Calu3 (cell line): ENCODE results near the gene NPIPA5. TPM values are rescaled to one million over a fixed set of nuclear protein-coding genes. Genes with fewer than 3 reads are reported as not detected.
"Not testable (repeated sequence)": the region's sequence is repeated elsewhere in the genome, so short reads cannot be mapped to it uniquely, and the experiment has no call there.

Source experiments
- BruUV-seq: library from RNA; stranded (reverse); fragments of 400-500 nt; replicated peaks from 2 replicates; lab custom pipeline; 2021; lab: Mats Ljungman, UMichigan
- CTCF ChIA-PET: fragments of 300-600 bp; sonication (Branson Sonifier 250); formaldehyde crosslinking; loops from one replicate; lab custom pipeline; 2022; ENCODE audit warnings: antibody characterized with exemption; lab: Charles Lee
- DNase-seq: peaks from one replicate; pipeline ENCODE4 v3.0.0; 2022
- H3K27ac Mint-ChIP-seq: one replicate; pipeline ENCODE4 v1.8.0; 2022; ENCODE audit warnings: mixed read lengths; ENCODE audit not compliant: unreplicated experiment
- H3K27me3 Mint-ChIP-seq: one replicate; pipeline ENCODE4 v1.8.0; 2022; ENCODE audit warnings: mixed read lengths; ENCODE audit not compliant: unreplicated experiment
- H3K36me3 Mint-ChIP-seq: one replicate; pipeline ENCODE4 v1.8.0; 2022; ENCODE audit warnings: mild to moderate bottlenecking, moderate library complexity, mixed read lengths; ENCODE audit not compliant: insufficient read depth, unreplicated experiment
- H3K4me1 Mint-ChIP-seq: one replicate; pipeline ENCODE4 v1.8.0; 2022; ENCODE audit warnings: mild to moderate bottlenecking, low read depth, mixed read lengths; ENCODE audit not compliant: unreplicated experiment
- H3K4me3 Mint-ChIP-seq: one replicate; pipeline ENCODE4 v1.8.0; 2022; ENCODE audit warnings: mild to moderate bottlenecking, low read depth, moderate library complexity, mixed read lengths; ENCODE audit not compliant: unreplicated experiment
- H3K9me3 Mint-ChIP-seq: one replicate; pipeline ENCODE4 v1.8.0; 2022; ENCODE audit warnings: low read depth, mixed read lengths; ENCODE audit not compliant: unreplicated experiment
- intact Hi-C: fragments of 100-400 bp; cut with micrococcal nuclease; formaldehyde crosslinking; loops from one replicate; pipeline ENCODE4 v1.10.0; 2022; ENCODE audit not compliant: unreplicated experiment
- total RNA-seq: library from RNA; stranded (reverse); gene quantifications from 2 replicates; pipeline ENCODE4 v1.2.3, GENCODE V29; 2022

The NPIPA5 gene
- total RNA-seq, 1 experiment from 2014 or later: 18.3 TPM

GRCh38 chr16:15388060-15388459 is 10.0 kb upstream of the NPIPA5 start:
- H3K27ac Mint-ChIP-seq, BruUV-seq, H3K9me3 Mint-ChIP-seq, H3K4me3 Mint-ChIP-seq, intact Hi-C loops, DNase-seq, H3K4me1 Mint-ChIP-seq, CTCF ChIA-PET, H3K36me3 Mint-ChIP-seq, H3K27me3 Mint-ChIP-seq: not testable (repeated sequence)

- H3K9me3 Mint-ChIP-seq, BruUV-seq, H3K4me1 Mint-ChIP-seq, H3K4me3 Mint-ChIP-seq, intact Hi-C loops, DNase-seq, H3K36me3 Mint-ChIP-seq, H3K27me3 Mint-ChIP-seq, CTCF ChIA-PET: not testable (repeated sequence)
- H3K27ac Mint-ChIP-seq: peak overlapping the region; percentile 40
Observed at GRCh38 chr16:15382810-15383209, 4.7 kb upstream of the NPIPA5 start.

GRCh38 chr16:15357495-15357894 is 20.6 kb downstream of the NPIPA5 start:
- DNase-seq, intact Hi-C loops, H3K36me3 Mint-ChIP-seq, H3K4me1 Mint-ChIP-seq, CTCF ChIA-PET, H3K9me3 Mint-ChIP-seq, BruUV-seq, H3K27ac Mint-ChIP-seq, H3K4me3 Mint-ChIP-seq, H3K27me3 Mint-ChIP-seq: not testable (repeated sequence)

- H3K4me1 Mint-ChIP-seq, BruUV-seq, H3K4me3 Mint-ChIP-seq, H3K27ac Mint-ChIP-seq, H3K36me3 Mint-ChIP-seq, CTCF ChIA-PET, H3K27me3 Mint-ChIP-seq, intact Hi-C loops, H3K9me3 Mint-ChIP-seq, DNase-seq: not testable (repeated sequence)
Observed at GRCh38 chr16:15354846-15355245, 23.2 kb downstream of the NPIPA5 start.

GRCh38 chr16:15352852-15353251 is 25.2 kb downstream of the NPIPA5 start:
- H3K27me3 Mint-ChIP-seq, H3K9me3 Mint-ChIP-seq, CTCF ChIA-PET, H3K4me3 Mint-ChIP-seq, H3K27ac Mint-ChIP-seq, DNase-seq, H3K36me3 Mint-ChIP-seq, H3K4me1 Mint-ChIP-seq, intact Hi-C loops, BruUV-seq: not testable (repeated sequence)

GRCh38 chr16:15351745-15352144 is 26.3 kb downstream of the NPIPA5 start:
- H3K27me3 Mint-ChIP-seq, CTCF ChIA-PET, H3K9me3 Mint-ChIP-seq, H3K4me3 Mint-ChIP-seq, H3K27ac Mint-ChIP-seq, H3K4me1 Mint-ChIP-seq, BruUV-seq, DNase-seq, intact Hi-C loops, H3K36me3 Mint-ChIP-seq: not testable (repeated sequence)

GRCh38 chr16:15351251-15351650 is 26.8 kb downstream of the NPIPA5 start:
- H3K9me3 Mint-ChIP-seq, DNase-seq, CTCF ChIA-PET, H3K27ac Mint-ChIP-seq, H3K4me3 Mint-ChIP-seq, H3K36me3 Mint-ChIP-seq, H3K27me3 Mint-ChIP-seq, H3K4me1 Mint-ChIP-seq, intact Hi-C loops, BruUV-seq: not testable (repeated sequence)

- H3K27me3 Mint-ChIP-seq, BruUV-seq, DNase-seq, intact Hi-C loops, H3K36me3 Mint-ChIP-seq, H3K4me3 Mint-ChIP-seq, H3K27ac Mint-ChIP-seq, H3K4me1 Mint-ChIP-seq, CTCF ChIA-PET, H3K9me3 Mint-ChIP-seq: not testable (repeated sequence)
Observed at GRCh38 chr16:15348721-15349120, 29.4 kb downstream of the NPIPA5 start.

GRCh38 chr16:15342337-15342736 is 35.8 kb downstream of the NPIPA5 start:
- H3K4me3 Mint-ChIP-seq, CTCF ChIA-PET, H3K27me3 Mint-ChIP-seq, H3K27ac Mint-ChIP-seq, H3K9me3 Mint-ChIP-seq, intact Hi-C loops, DNase-seq, H3K4me1 Mint-ChIP-seq, H3K36me3 Mint-ChIP-seq, BruUV-seq: not testable (repeated sequence)

- CTCF ChIA-PET, H3K27ac Mint-ChIP-seq, H3K4me1 Mint-ChIP-seq, H3K4me3 Mint-ChIP-seq, intact Hi-C loops, H3K9me3 Mint-ChIP-seq, H3K27me3 Mint-ChIP-seq, BruUV-seq, H3K36me3 Mint-ChIP-seq, DNase-seq: not testable (repeated sequence)
Observed at GRCh38 chr16:15338986-15339385, 39.1 kb downstream of the NPIPA5 start.
